ENCODE results near the gene CLCNKA.
A peak's percentile ranks its signal among the peaks of the same experiment; 100 is the strongest.

Gene CLCNKA

DNA sequence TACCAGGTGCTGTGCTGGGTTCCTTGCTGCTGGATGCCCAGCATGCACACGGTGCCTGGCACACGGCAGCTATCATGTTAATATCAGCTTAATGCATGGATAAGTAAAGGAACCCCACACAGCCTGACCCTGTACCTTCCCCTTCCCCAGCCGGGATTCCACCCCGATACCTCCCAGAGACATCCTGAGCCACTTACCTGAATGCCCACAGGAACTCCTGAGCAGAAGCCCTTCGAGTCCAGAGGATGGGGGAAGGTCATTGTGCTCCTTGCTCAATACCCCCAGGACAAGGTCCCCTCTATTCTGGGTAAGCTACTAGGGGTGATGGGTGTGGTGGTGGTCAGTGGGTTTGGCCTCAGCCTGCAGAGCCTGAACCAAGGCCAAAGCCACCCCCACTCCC is 50.3 kb downstream of the CLCNKA start:
- Histone ChIP-seq H3K4me3 (no peak overlapping the region), H3K27ac (no peak overlapping the region)

- H3K4me3 ChIP-seq, result peak overlapping the region in 6 of 7 experiments; percentile 18 to 45 (median 25)
- peak overlapping the region in 3 of 21 experiments; percentile 16 to 54 (median 28) for H3K27ac ChIP-seq
Observed at GRCh38 chr1:16072616-16073484, 51.0 kb downstream of the CLCNKA start.

DNA sequence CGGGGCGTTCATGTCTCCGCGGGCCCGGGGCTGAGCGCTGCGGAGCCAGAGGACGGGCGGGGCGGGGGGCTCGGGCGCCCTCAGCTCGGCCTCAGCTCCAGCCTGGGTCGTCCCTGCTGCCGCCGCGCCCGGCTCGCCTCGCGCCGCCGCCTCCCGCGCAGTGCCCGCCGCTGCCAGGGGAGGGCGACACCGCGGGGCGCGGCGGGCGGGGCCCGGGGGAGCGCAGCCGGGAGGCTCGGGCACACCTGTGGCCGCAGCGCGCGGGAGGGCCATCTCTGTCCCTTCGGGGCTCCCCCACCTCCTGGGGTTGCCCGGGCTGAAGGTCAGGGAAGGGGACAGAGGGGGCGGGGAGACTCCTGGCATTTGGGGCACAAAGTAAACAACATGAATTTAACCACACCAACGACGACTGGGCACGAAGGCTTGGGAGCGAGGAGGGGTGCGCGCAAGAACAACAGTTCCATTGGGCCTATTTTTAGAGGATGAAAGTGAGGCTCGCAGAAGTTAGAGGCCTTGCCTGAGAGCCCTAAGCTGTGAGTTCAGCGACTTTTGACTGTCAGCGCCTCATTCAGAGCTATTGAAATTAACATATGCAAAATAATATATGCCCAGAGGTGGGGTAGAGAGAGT is 51.8 kb downstream of the CLCNKA start, which contains the start of gene FAM131C:
TSS of gene FAM131C (minus strand) at position 162 of the 630 bp plus-strand sequence. CDS start 209 bp downstream, outside the sequence.
- peak within 1 kb of the TSS in 6 of 7 experiments; percentile 18 to 45 (median 25) for H3K4me3 ChIP-seq
- H3K27ac ChIP-seq, result peak within 1 kb of the TSS in 4 of 21 experiments; percentile 1 to 54 (median 22)

- no peak overlapping the region for H3K4me3 ChIP-seq
Observed at GRCh38 chr1:16074217-16074616, 52.4 kb downstream of the CLCNKA start.

GRCh38 chr1:16075337-16076030 is 53.6 kb downstream of the CLCNKA start:
- H3K27ac ChIP-seq, result peak overlapping the region in 1 of 21 experiments; percentile 63
- no peak overlapping the region for H3K4me3 ChIP-seq

More at GRCh38 chr1:16074217-16074616, 52.4 kb downstream of the CLCNKA start:
- H3K27ac ChIP-seq, result peak overlapping the region in 1 of 21 experiments; percentile 1

DNA sequence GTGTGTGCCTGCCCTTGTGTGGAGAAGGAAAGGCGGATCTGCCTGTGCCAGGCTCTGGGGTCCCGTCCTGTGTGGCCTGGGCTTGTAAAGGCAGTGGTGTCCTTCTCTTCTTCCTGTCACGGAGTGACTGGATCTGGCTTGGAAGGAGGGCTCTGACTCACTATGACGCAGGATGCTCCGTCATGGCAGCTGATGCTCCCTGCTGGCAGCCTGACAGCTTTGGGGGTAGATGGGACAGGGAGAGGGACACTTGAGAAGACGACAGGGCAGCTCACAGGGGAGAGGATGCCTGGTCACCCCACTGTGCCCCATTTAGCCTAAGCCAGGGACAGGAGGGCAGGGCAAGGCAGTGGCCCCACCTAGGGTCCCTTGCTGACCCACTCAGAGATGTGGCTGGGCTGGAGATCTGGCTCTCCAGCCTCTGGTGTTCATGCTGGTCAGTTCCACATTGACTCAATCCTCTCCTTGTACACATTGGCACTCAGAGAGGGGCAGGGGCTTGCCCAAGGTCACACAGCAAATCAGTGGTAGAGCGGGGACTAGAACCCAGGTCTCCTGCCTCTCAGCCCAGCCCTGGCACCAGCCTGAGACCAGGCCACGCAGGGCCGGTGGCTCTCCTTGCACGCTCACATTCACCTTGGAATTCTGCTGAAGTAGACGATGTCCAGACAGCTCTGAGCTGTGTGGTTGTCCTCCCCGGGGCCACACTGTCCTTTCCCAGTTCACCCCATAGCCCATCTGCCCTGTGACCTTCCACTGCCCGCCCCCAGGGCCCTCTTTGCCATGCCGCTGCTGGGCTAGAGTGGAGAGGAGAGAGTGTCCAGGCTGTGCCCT is 54.4 kb downstream of the CLCNKA start:
- peak overlapping the region in 7 of 21 experiments; percentile 0 to 63 (median 21) for H3K27ac ChIP-seq

DNA sequence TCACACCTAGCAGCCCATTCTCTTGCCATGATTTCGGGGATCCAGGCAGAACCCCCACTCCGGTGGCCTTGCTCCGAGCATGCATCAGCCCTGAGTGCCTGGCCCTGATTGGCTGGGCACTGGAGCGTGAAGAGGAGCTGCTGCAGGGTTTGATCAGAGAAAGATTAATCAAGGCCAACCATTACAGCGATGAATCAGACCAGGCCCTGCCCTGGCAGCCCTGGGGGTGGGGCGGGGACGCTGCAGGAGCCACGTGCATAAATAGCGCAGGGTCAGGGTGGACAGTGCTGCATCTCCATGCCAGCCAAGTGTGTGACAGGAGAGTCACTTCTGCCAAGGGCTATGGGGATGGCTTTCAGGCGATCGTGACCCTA is 55.0 kb downstream of the CLCNKA start:
- Histone ChIP-seq H3K4me3 (no peak overlapping the region), H3K27ac (peak overlapping the region in 5 of 21 experiments; percentile 12 to 62 (median 21))

More for the DNA sequence above, 54.4 kb downstream of the CLCNKA start:
- H3K4me3 ChIP-seq, result no peak overlapping the region

DNA sequence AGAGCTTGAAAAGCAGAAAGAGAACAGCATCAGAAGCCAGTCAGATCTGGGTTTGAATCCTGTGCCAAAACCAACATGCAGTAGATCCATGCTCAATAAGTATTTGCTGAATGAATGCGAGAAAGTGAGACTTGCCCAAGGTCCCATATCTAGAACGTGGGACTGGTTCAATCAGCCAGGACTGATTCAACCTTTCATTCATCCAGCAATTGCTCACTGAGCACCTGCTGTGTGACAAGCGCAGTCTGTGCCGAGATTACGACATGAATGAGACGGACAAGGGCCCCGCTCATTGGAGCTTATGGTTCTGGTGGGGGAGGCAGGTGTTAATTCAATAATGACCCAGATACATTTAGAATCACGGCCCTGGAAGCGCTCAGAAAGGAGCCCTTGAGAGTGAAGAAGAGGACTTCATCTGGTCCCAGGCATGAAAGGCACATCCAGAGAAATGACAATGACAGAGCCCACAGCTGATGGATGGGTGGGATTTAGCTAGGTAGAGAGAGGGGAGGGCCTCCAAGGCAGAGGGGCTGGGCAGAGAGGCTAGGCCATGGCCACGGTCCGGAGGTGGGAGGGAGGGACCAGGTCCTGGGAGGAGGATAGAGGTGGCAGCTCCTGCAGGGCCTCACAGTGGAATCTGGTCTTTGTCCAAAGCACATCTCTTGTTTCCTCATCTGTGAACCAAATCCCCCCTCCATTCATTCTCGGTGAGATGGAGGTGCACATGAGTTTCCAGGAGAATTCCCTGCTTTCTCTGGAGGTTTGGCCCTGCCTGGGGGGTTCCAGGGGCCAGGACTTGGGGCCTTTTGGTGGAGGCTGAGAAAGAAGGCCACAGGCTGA is 55.8 kb downstream of the CLCNKA start:
- Histone ChIP-seq H3K27ac (peak overlapping the region in 3 of 21 experiments; percentile 14 to 34 (median 30)), H3K4me3 (no peak overlapping the region)

GRCh38 chr1:16078925-16079656 is 57.3 kb downstream of the CLCNKA start:
- peak overlapping the region in 9 of 21 experiments; percentile 4 to 66 (median 24) for H3K27ac ChIP-seq
- H3K4me3 ChIP-seq, result no peak overlapping the region

- no peak overlapping the region for H3K4me3 ChIP-seq
- no peak overlapping the region for H3K27ac ChIP-seq
Observed at GRCh38 chr1:16080422-16081150, 58.8 kb downstream of the CLCNKA start.

DNA sequence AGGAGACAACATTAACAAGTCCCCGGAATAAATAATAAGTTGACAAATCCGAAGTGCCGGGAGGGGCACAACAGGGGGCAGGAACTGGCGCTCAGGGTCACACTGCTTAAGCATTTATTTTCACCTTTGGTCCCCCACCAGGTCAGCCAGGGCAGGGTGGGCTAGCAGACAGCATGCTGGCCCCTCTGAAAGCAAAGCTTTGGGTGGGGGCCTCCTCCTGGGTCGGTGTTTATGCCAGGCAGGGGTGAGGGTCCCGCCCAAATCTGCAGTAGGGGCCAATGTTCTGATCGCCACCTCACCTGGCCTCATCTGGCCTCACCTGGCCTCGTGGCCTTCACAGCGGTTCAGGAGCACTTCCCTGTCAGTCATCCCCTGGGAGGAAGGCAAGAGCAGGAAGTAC is 59.8 kb downstream of the CLCNKA start:
- Histone ChIP-seq H3K4me3 (no peak overlapping the region), H3K27ac (no peak overlapping the region)

GRCh38 chr1:16082283-16083038 is 60.6 kb downstream of the CLCNKA start:
- Histone ChIP-seq H3K27ac (no peak overlapping the region), H3K4me3 (no peak overlapping the region)

DNA sequence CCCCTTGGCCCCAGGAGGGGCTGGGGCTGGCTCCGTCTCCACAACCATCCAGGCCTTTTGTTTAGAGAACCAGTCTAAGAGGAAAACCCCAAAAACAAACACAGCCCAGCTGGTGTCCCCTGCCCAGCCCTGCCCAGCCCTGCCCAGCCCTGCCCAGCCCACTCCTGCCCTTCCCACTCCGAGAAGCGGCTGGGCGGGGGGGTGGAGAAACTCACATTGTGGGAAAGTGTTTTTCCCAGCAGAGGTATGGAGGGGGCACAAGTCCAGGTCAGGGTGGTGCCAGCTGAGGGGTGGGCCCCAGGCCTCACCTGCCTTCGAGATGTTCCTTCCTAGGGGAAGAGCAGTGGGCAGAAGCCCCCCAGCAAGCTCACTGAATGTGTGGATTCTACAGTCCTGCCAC is 61.6 kb downstream of the CLCNKA start:
- H3K4me3 ChIP-seq, result no peak overlapping the region

More for the DNA sequence above, 61.6 kb downstream of the CLCNKA start:
- H3K27ac ChIP-seq, result no peak overlapping the region

Measured in skin epidermis (tissue), 12 donors.